ENCODE measurements around the gene KIAA1958.

DNA sequence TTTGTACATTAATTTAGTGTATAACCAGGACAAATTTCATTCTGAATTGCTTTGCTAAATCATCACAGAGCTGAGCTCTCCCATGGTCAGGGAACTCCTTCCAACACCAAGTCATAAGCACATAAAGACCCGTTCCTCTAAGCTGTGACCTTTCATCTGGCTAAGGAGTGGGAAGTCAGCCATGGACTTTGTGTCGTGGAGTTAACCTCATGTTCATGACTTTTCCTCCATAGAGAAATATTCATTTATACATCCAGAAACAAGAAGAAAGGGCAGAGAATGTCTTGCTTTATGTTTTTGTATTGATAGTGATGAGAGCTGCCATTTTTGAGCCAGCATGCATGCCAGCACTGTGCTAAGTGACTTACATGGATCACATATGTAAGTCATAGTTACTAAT lies 133.8 kb downstream of the KIAA1958 start:
- no peak for TF ChIP-seq POLR2A (IDR thresholded peaks at IDR 0.05)
- TF ChIP-seq, protein P1, sequence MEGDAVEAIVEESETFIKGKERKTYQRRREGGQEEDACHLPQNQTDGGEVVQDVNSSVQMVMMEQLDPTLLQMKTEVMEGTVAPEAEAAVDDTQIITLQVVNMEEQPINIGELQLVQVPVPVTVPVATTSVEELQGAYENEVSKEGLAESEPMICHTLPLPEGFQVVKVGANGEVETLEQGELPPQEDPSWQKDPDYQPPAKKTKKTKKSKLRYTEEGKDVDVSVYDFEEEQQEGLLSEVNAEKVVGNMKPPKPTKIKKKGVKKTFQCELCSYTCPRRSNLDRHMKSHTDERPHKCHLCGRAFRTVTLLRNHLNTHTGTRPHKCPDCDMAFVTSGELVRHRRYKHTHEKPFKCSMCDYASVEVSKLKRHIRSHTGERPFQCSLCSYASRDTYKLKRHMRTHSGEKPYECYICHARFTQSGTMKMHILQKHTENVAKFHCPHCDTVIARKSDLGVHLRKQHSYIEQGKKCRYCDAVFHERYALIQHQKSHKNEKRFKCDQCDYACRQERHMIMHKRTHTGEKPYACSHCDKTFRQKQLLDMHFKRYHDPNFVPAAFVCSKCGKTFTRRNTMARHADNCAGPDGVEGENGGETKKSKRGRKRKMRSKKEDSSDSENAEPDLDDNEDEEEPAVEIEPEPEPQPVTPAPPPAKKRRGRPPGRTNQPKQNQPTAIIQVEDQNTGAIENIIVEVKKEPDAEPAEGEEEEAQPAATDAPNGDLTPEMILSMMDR (IDR thresholded peaks at IDR 0.05), result no peak
